NT2/D1 (cell line): ENCODE results near the gene TRIM60.
"Not testable (repeated sequence)": the region's sequence is repeated elsewhere in the genome, so short reads cannot be mapped to it uniquely, and the experiment has no call there.

Source experiments
- DNase-seq: peaks from one replicate; pipeline ENCODE4 v3.0.0-alpha.2; 2011; ENCODE audit warnings: low read depth, low spot score
- H3K27me3 ChIP-seq: 2 replicates; pipeline ENCODE4 v1.6.0; 2011; ENCODE audit warnings: mild to moderate bottlenecking; ENCODE audit not compliant: insufficient read length, insufficient read depth
- H3K36me3 ChIP-seq: 2 replicates; pipeline ENCODE4 v1.6.1; 2011; ENCODE audit warnings: mild to moderate bottlenecking, low read length, mixed read lengths; ENCODE audit not compliant: insufficient read depth, insufficient read length
- H3K4me1 ChIP-seq: 2 replicates; pipeline ENCODE4 v1.5.1; 2011; ENCODE audit not compliant: insufficient read depth, insufficient read length
- H3K4me3 ChIP-seq: 2 replicates; pipeline ENCODE4 v1.5.1; 2011; ENCODE audit warnings: low read depth; ENCODE audit not compliant: insufficient read length
- H3K9ac ChIP-seq: 2 replicates; pipeline ENCODE4 v1.6.0; 2011; ENCODE audit warnings: low read depth; ENCODE audit not compliant: insufficient read length
- H3K9me3 ChIP-seq: 2 replicates; pipeline ENCODE4 v1.5.1; 2011; ENCODE audit warnings: mild to moderate bottlenecking, low read length; ENCODE audit not compliant: insufficient read depth
- SUZ12 ChIP-seq: IDR thresholded peaks from 2 replicates; pipeline ENCODE4 v1.6.1; 2011; ENCODE audit not compliant: insufficient read length, insufficient read depth; ENCODE audit errors: extremely low read depth
- YY1 ChIP-seq: IDR thresholded peaks from 2 replicates; pipeline ENCODE4 v1.6.1; 2011; ENCODE audit not compliant: insufficient read length, insufficient read depth
- ZNF274 ChIP-seq: IDR thresholded peaks from 2 replicates; pipeline ENCODE4 v1.6.1; 2011; ENCODE audit warnings: mild to moderate bottlenecking, low read depth, low read length

TRIM60 gene

DNA sequence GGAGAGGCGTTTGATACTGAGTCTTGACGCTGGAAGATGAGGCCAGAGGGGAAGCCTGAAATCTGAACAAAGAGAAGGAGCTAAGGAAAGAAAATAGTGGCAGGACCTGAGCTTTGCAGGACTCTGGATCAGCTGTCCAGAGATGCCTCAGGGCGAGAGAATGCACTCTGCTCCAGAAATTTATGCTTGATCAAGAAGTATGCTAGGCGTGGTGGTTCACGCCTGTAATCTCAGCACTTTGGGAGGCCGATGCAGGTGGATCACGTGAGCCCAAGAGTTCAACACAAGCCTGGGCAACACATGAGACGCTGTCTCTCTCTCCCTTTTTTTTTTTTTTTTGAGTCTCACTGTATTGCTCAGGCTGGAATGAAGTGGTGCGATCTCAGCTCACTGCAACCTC is 23.8 kb downstream of the TRIM60 start:
- H3K27me3 ChIP-seq, result no peaks in the 10 kb centered on the region
- H3K9me3 ChIP-seq, result no peaks in the 10 kb centered on the region
- peaks cover 2% of the 10 kb centered on the region for H3K4me1 ChIP-seq
- H3K36me3 ChIP-seq, result no peaks in the 10 kb centered on the region
- DNase-seq, result no peak
- no peak overlapping the region for H3K4me3 ChIP-seq
- TF ChIP-seq YY1 (no peak), ZNF274 (no peak), SUZ12 (no peak)
- no peak overlapping the region for H3K9ac ChIP-seq

GRCh38 chr4:165058666-165059065 is 26.9 kb downstream of the TRIM60 start:
- Histone ChIP-seq H3K4me3 (no peak overlapping the region), H3K4me1 (no peaks in the 10 kb centered on the region), H3K36me3 (no peaks in the 10 kb centered on the region), H3K9me3 (no peaks in the 10 kb centered on the region), H3K9ac (no peak overlapping the region), H3K27me3 (no peaks in the 10 kb centered on the region)
- no peak for DNase-seq
- TF ChIP-seq ZNF274 (no peak), SUZ12 (no peak)

GRCh38 chr4:165059386-165059785 is 27.6 kb downstream of the TRIM60 start:
- no peak overlapping the region for H3K9ac ChIP-seq
- no peak for DNase-seq
- no peaks in the 10 kb centered on the region for H3K36me3 ChIP-seq
- no peaks in the 10 kb centered on the region for H3K27me3 ChIP-seq
- no peaks in the 10 kb centered on the region for H3K4me1 ChIP-seq
- TF ChIP-seq ZNF274 (no peak), YY1 (no peak), SUZ12 (no peak)
- H3K9me3 ChIP-seq, result no peaks in the 10 kb centered on the region
- no peak overlapping the region for H3K4me3 ChIP-seq

GRCh38 chr4:165060938-165061337 is 29.1 kb downstream of the TRIM60 start:
- H3K4me3 ChIP-seq, result no peak overlapping the region
- H3K27me3 ChIP-seq, result no peaks in the 10 kb centered on the region
- no peak for DNase-seq
- no peaks in the 10 kb centered on the region for H3K36me3 ChIP-seq
- no peaks in the 10 kb centered on the region for H3K4me1 ChIP-seq
- H3K9ac ChIP-seq, result no peak overlapping the region
- no peaks in the 10 kb centered on the region for H3K9me3 ChIP-seq
- no peak for TF ChIP-seq ZNF274
- no peak for TF ChIP-seq SUZ12
- TF ChIP-seq YY1, result no peak

DNA sequence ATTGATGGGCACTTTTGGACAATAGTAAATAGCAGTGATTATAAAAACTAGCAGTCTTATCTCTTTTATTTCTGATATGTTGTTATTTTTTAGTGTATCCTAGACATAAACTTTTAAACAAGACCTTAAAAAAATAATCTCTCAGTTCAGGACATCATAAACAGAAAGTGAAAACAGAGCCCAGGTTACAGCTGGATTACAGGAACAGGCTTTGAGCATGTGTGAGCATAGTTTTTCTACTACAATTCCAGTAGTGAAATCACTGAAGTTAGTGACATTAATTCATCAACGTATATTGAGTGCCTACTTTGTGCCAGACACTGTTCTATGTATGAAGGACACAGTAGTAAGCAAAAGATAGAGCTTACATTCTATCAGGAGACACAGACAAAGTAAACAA is 38.8 kb downstream of the TRIM60 start:
- no peak for DNase-seq
- H3K4me1 ChIP-seq, result no peaks in the 10 kb centered on the region
- TF ChIP-seq SUZ12 (no peak), YY1 (no peak), ZNF274 (no peak)
- no peaks in the 10 kb centered on the region for H3K9me3 ChIP-seq
- H3K36me3 ChIP-seq, result no peaks in the 10 kb centered on the region
- no peaks in the 10 kb centered on the region for H3K27me3 ChIP-seq
- no peak overlapping the region for H3K9ac ChIP-seq
- no peak overlapping the region for H3K4me3 ChIP-seq

DNA sequence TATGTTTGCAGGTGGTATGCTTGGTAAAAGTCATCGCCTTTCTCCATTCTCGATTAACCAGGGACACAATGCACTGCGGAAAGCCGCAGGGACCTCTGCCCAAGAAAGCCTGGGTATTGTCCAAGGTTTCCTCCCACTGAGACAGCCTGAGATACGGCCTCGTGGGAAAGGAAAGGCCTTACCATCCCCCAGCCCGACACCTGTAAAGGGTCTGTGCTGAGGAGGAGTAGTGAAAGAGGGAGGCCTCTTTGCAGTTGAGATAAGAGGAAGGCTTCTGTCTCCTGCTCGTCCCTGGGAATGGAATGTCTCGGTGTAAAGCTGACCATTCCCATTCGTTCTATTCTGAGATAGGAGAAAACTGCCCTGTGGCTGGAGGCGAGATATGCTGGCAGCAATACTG is 41.5 kb downstream of the TRIM60 start:
- not testable (repeated sequence) for DNase-seq, H3K4me1 ChIP-seq, H3K4me3 ChIP-seq, H3K36me3 ChIP-seq, H3K9ac ChIP-seq, H3K9me3 ChIP-seq, H3K27me3 ChIP-seq

GRCh38 chr4:165077034-165077578 is 45.3 kb downstream of the TRIM60 start:
- no peaks in the 10 kb centered on the region for H3K9me3 ChIP-seq
- H3K9ac ChIP-seq, result no peak overlapping the region
- TF ChIP-seq ZNF274 (no peak), YY1 (no peak), SUZ12 (no peak)
- H3K4me3 ChIP-seq, result no peak overlapping the region
- peaks cover 9% of the 10 kb centered on the region for H3K36me3 ChIP-seq
- no peaks in the 10 kb centered on the region for H3K27me3 ChIP-seq
- no peaks in the 10 kb centered on the region for H3K4me1 ChIP-seq
- no peak for DNase-seq

GRCh38 chr4:165079476-165079875 is 47.7 kb downstream of the TRIM60 start:
- DNase-seq, result no peak
- Histone ChIP-seq H3K4me1 (no peaks in the 10 kb centered on the region), H3K27me3 (no peaks in the 10 kb centered on the region), H3K9ac (no peak overlapping the region), H3K36me3 (peaks cover 9% of the 10 kb centered on the region), H3K9me3 (no peaks in the 10 kb centered on the region), H3K4me3 (no peak overlapping the region)
- TF ChIP-seq SUZ12 (no peak), ZNF274 (no peak), YY1 (no peak)

DNA sequence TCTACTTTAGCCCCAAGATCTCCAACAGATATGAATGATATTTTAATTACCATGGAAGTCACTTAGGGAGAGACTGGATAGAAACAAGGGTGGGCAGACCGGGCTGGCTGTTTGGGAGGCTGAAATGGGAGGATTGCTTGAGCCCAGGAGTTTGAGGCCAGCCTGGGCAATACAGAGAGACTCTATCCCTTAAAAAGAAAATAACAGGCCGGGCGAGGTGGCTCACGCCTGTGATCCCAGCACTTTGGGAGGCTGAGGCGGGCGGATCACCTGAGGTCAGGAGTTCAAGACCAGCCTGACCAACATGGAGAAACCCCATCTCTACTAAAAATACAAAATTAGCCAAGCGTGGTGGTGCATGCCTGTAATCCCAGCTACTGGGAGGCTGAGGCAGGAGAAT is 53.0 kb downstream of the TRIM60 start:
- not testable (repeated sequence) for H3K27me3 ChIP-seq, H3K4me1 ChIP-seq, H3K4me3 ChIP-seq, H3K9ac ChIP-seq, H3K9me3 ChIP-seq, DNase-seq
- peaks cover 17% of the 10 kb centered on the region for H3K36me3 ChIP-seq
